Choroid plexus epithelial cell (primary cell): Measurements from ENCODE around the gene TLX1.

Experiments
- DNase-seq: peaks from one replicate; pipeline ENCODE4 v3.0.0-alpha.2; 2010; ENCODE audit warnings: low read depth
- H3K4me3 ChIP-seq: 2 replicates; pipeline ENCODE4 v1.5.1; 2011; ENCODE audit warnings: low read depth, mild to moderate bottlenecking, control low read depth, low read length, moderate library complexity
- TF ChIP-seq, protein P1 (sequence below): conservative IDR thresholded peaks from 2 replicates; pipeline ENCODE4 v1.5.1; 2011; ENCODE audit warnings: low read depth, mild to moderate bottlenecking, control low read depth, inconsistent platforms, low read length, moderate library complexity

TLX1 gene

DNA sequence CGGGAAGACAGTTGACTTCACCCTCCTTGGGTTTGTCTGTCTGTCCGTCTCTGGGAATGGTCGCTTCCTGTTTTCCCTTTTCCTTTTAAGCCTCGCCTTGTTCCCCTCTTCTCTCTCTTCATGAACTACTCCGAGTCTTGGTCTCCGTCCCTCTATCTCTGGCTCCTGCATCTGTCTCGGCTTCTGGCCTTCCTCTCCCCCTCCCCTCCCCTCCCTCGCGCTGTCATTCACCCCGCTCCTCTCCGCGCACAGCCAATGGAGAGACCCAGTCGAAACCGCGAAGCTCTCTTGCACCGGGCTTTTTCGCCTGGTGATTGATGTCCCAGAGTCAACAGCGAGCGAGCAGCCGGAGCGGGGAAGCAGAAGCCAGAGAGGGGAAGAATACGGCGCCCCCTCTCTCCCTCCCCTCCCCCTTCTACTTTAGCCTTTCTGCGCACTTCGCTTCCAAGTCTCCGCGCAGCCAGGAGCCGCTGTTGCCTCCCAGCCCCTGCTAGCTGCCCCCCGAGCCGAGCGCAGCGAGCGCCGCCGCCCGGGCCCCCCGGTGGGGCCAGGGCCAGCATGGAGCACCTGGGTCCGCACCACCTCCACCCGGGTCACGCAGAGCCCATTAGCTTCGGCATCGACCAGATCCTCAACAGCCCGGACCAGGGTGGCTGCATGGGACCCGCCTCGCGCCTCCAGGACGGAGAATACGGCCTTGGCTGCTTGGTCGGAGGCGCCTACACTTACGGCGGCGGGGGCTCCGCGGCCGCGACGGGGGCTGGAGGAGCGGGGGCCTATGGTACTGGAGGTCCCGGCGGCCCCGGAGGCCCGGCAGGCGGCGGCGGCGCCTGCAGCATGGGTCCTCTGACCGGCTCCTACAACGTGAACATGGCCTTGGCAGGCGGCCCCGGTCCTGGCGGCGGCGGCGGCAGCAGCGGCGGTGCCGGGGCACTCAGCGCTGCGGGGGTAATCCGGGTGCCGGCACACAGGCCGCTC, at the start of gene TLX1:
Gene TLX1 (plus strand): TSS at position 317 of the 978 bp plus-strand sequence. CDS start 242 bp downstream, at position 559.
- DNase-seq = no peak
- H3K4me3 ChIP-seq = no peak within 1 kb of the TSS
- TF ChIP-seq, protein P1, sequence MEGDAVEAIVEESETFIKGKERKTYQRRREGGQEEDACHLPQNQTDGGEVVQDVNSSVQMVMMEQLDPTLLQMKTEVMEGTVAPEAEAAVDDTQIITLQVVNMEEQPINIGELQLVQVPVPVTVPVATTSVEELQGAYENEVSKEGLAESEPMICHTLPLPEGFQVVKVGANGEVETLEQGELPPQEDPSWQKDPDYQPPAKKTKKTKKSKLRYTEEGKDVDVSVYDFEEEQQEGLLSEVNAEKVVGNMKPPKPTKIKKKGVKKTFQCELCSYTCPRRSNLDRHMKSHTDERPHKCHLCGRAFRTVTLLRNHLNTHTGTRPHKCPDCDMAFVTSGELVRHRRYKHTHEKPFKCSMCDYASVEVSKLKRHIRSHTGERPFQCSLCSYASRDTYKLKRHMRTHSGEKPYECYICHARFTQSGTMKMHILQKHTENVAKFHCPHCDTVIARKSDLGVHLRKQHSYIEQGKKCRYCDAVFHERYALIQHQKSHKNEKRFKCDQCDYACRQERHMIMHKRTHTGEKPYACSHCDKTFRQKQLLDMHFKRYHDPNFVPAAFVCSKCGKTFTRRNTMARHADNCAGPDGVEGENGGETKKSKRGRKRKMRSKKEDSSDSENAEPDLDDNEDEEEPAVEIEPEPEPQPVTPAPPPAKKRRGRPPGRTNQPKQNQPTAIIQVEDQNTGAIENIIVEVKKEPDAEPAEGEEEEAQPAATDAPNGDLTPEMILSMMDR = no peak

DNA sequence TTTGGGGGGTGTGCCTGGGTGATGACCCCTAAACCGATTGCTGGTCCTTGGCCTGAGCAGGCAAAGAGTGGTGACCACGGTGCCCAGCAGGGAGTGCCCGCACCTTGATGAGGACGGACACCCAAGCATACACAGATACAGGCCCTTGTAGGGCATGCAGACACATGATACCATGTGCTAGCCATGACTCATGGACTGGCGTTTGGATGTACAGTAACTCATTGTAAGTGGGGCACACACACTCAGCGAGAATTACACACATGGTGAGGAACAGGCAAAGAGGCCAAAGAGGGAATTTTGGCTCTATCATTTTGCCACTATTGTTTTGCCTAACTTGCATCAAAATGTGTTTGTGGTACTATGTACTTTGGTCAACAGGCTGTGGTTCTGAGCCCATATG, 45.3 kb upstream of the TLX1 start:
- H3K4me3 ChIP-seq = no peak overlapping the region
- TF ChIP-seq, protein P1 = no peak
- DNase-seq = no peak

DNA sequence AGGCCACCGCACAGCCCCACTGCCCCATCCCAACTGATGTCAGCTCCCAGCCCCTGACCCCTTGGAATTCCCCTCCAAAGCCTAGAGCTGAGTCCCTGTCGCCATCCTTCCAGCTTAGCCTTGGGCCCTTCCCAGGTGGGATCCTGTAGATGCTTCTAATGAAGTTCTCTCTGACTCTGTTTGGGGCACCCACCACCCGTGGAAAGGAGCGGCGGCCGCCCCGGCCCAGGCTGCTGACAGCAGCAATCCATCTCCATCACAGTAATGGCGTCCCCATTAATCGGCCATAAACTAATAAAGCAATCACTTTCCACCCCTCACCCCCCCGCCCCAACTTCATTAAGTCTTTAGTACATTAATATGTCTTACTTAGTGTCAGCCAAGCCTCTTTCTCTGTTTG, 43.7 kb upstream of the TLX1 start:
- no peak overlapping the region for H3K4me3 ChIP-seq
- TF ChIP-seq, protein P1 = no peak
- DNase-seq = no peak

DNA sequence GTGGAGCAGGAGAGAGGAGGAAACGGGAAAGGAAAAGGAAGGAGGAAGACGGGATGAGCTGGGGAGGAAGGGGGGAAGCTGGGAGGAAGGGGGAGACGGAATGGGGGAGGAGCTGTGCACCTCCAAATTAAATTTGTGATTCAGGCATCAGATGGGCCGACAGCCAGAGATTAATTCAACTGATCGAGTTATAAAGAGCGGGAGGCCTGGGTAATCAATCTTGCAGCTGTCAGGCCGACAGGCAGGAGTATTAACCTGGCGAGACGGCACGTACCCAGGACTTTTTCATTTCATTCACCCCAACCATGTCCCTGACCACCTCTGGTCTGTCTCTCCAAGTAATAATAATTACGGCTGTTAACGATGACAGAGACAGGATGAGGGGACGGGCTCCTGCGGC, 43.1 kb upstream of the TLX1 start:
- TF ChIP-seq, protein P1 = no peak
- H3K4me3 ChIP-seq = no peak overlapping the region
- no peak for DNase-seq

DNA sequence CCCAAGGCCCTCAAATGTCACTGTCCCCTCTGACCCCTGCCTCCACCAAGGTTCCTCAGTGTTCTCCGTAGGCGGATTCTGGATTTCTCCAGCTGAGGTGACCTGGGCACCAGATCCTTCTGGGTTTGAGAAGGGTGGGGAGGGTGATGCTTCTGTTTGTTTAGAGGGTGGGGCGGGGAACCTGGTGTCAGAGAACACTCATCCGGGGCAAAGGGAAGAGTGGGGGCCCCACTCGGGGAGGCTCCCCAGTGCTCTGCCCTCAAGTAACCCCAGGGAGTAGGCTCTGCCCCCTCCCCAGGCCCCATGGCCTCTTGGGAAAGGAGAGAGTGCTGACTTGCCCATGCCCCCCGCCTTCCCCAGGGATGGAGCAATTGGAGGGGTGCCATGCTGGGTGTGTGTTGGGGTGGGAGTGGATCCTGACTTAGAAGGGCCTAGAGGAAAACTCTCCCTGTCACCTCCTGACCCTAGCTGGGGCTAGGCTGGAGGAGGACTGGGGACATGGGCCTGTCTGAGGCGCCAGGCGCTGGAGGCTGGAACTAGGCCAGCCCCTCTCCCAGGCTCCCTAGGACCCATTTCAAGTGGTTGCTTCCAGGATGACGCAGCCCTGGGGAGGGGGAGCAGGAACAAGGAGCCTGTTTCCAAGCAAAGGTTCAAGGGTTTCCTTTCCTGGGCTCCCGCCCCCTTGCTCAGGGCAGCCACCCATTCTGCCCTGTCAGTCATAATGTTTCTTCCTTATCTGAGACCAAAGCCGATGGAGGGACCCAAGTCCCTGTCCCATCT, 41.4 kb upstream of the TLX1 start:
- TF ChIP-seq, protein P1 = no peak
- H3K4me3 ChIP-seq = no peak overlapping the region
- DNase-seq = no peak

DNA sequence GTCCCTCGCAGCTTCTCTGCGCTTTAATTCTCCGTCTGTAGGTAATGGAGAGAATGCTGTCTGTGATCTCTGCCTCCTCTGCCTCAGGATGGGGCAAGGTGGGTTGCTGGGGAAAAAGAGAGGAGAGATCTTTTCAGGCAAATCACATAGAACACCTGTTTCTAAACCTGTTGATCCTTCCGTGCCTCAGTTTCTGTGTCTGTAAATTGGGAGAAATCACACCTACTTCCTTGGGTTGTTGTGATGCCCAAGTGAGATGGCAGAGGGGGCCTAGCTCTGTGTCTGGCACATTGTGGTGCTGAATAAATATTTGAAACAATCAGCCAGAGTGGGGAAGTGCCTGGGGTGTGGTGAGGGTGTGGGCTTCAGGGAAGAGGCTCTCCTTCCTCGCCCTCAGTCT, 40.5 kb upstream of the TLX1 start:
- no peak overlapping the region for H3K4me3 ChIP-seq
- no peak for DNase-seq
- TF ChIP-seq, protein P1 = no peak
